Kidney (tissue), 14 donors: ENCODE results near the gene VASH2. TPM values are rescaled to one million over a fixed set of nuclear protein-coding genes. Genes with fewer than 3 reads are reported as not detected.
"Not testable (repeated sequence)": the region's sequence is repeated elsewhere in the genome, so short reads cannot be mapped to it uniquely, and the experiment has no call there.

Experiments
- DNase-seq, 5 donors: peaks; one replicate each; pipeline ENCODE4 v3.0.0-alpha.2; 2013 to 2020
- FAIRE-seq: peaks from 2 replicates; lab custom pipeline; 2012; peaks lifted over from hg19 to GRCh38; lab: Jason Lieb, UNC
- H3K27ac ChIP-seq, 2 donors: one replicate each; pipeline ENCODE4 v1.7.0; 2013; ENCODE audit warnings: low read depth in 2 of 2, low read length in 2 of 2, inconsistent platforms in 1 of 2
- H3K27me3 ChIP-seq: one replicate; pipeline ENCODE4 v1.7.1; 2013; ENCODE audit warnings: low read length, inconsistent platforms; ENCODE audit not compliant: control insufficient read depth, insufficient read depth
- H3K36me3 ChIP-seq, 3 donors: one replicate each; pipeline versions ENCODE4 v1.7.0 to v1.7.1; 2013; ENCODE audit warnings: low read length in 3 of 3, control low read depth in 1 of 3, inconsistent platforms in 1 of 3; ENCODE audit not compliant: insufficient read depth in 3 of 3, control insufficient read depth in 2 of 3
- H3K4me1 ChIP-seq, 3 donors: one replicate each; pipeline versions ENCODE4 v1.7.0 to v1.7.1; 2013; ENCODE audit warnings: low read length in 3 of 3, inconsistent platforms in 1 of 3, low read depth in 1 of 3; ENCODE audit not compliant: control insufficient read depth in 2 of 3, insufficient read depth in 2 of 3
- H3K4me3 ChIP-seq, 3 donors: one replicate each; pipeline versions ENCODE4 v1.7.0 to v1.8.1; 2013; ENCODE audit warnings: low read length in 3 of 3, control low read depth in 1 of 3, inconsistent platforms in 1 of 3
- H3K9ac ChIP-seq, 3 donors: one replicate each; pipeline versions ENCODE4 v1.7.0 to v1.7.1; 2013; ENCODE audit warnings: low read length in 3 of 3, control low read depth in 1 of 3, inconsistent platforms in 1 of 3
- H3K9me3 ChIP-seq, 3 donors: one replicate each; pipeline versions ENCODE4 v1.7.0 to v1.7.1; 2013; ENCODE audit warnings: low read length in 3 of 3, control low read depth in 1 of 3, inconsistent platforms in 1 of 3; ENCODE audit not compliant: control insufficient read depth in 2 of 3, insufficient read depth in 1 of 3
- intact Hi-C: fragments of 100-400 bp; cut with DNase I; formaldehyde crosslinking; loops from one replicate; pipeline ENCODE4 v1.11.1; 2022
- polyA plus RNA-seq: library from polyadenylated mRNA; stranded (reverse); fragments of 350-450 nt; fragmentation: Illumina TruSeq; extraction: RNeasy Lipid Tissue Mini Kit (QIAGEN cat#74804); gene quantifications from one replicate; pipeline ENCODE4 v1.2.3, GENCODE V29; 2014; ENCODE audit warnings: low read depth, low replicate concordance; ENCODE audit not compliant: insufficient read depth
- total RNA-seq: library from RNA; stranded (reverse); fragmentation: NEBNext Ultra II Directional; extraction: Animal tissue kit (Norgen Biotek cat#: 25700); gene quantifications from one replicate; pipeline ENCODE4 v1.2.1, GENCODE V29; 2021
- TF ChIP-seq, protein P1 (sequence below): IDR thresholded peaks from 3 replicates; pipeline ENCODE4 v1.5.1; 2012; ENCODE audit warnings: mild to moderate bottlenecking, moderate library complexity, borderline replicate concordance; ENCODE audit not compliant: insufficient read depth; ENCODE audit errors: extremely low read depth
- donor health status: control.
- donor health status: control.
- donor health status: control.
- donor health status: control.
- donor health status: control.
- donor health status: DM: yes; HTN: yes; CAD: no.
- donor health status: Normal renal cell carcinoma (clear cell type).

VASH2 gene
- total and polyA plus RNA-seq, 2 donors from 2014 or later, result 0.57 TPM; not detected in 1

DNA sequence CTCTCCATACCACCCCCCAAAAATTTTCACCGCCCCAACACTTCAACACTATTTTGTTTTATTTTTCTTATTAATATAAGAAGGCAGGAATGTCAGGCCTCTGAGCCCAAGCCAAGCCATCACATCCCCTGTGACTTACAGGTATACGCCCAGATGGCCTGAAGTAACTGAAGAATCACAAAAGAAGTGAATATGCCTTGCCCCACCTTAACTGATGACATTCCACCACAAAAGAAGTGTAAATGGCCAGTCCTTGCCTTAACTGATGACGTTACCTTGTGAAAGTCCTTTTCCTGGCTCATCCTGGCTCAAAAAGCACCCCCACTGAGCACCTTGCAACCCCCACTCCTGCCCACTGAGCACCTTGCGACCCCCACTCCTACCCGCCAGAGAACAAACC lies 36.2 kb upstream of the VASH2 start:
- H3K4me3 ChIP-seq, H3K9ac ChIP-seq, H3K27ac ChIP-seq, intact Hi-C loops, H3K36me3 ChIP-seq, H3K9me3 ChIP-seq, H3K4me1 ChIP-seq, FAIRE-seq, H3K27me3 ChIP-seq, DNase-seq: not testable (repeated sequence)

DNA sequence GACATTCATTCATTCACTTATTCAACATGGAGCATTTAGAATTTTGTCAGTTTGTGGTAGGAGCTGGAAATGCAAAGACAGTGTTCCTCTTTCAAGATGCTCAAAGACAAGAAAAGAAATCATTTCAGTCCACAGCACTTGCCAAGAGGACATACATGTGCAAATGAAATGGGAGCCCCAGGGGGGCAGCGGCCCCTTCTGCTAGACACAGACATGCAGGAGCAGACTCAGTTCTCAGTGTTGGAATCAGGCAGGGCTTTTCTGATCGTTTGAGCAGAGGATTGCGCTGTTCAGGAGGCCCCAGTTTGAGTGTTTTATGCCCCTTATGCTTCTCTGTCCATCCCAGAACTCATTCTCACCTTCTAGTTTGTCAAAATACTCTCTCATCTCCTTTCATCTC lies 35.6 kb upstream of the VASH2 start:
- no peaks in the 10 kb centered on the region for H3K27me3 ChIP-seq
- H3K9me3 ChIP-seq, result no peaks in the 10 kb centered on the region
- peaks cover 0 to 3% (median 0%) of the 10 kb centered on the region in 3 donors for H3K4me1 ChIP-seq
- H3K27ac ChIP-seq, result no peak overlapping the region
- TF ChIP-seq, protein P1, sequence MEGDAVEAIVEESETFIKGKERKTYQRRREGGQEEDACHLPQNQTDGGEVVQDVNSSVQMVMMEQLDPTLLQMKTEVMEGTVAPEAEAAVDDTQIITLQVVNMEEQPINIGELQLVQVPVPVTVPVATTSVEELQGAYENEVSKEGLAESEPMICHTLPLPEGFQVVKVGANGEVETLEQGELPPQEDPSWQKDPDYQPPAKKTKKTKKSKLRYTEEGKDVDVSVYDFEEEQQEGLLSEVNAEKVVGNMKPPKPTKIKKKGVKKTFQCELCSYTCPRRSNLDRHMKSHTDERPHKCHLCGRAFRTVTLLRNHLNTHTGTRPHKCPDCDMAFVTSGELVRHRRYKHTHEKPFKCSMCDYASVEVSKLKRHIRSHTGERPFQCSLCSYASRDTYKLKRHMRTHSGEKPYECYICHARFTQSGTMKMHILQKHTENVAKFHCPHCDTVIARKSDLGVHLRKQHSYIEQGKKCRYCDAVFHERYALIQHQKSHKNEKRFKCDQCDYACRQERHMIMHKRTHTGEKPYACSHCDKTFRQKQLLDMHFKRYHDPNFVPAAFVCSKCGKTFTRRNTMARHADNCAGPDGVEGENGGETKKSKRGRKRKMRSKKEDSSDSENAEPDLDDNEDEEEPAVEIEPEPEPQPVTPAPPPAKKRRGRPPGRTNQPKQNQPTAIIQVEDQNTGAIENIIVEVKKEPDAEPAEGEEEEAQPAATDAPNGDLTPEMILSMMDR, result no peak
- no peak for DNase-seq
- no peaks in the 10 kb centered on the region for H3K36me3 ChIP-seq
- FAIRE-seq, result no peak
- no peak overlapping the region for H3K9ac ChIP-seq
- H3K4me3 ChIP-seq, result no peak overlapping the region
- intact Hi-C loops, result no loop called here

DNA sequence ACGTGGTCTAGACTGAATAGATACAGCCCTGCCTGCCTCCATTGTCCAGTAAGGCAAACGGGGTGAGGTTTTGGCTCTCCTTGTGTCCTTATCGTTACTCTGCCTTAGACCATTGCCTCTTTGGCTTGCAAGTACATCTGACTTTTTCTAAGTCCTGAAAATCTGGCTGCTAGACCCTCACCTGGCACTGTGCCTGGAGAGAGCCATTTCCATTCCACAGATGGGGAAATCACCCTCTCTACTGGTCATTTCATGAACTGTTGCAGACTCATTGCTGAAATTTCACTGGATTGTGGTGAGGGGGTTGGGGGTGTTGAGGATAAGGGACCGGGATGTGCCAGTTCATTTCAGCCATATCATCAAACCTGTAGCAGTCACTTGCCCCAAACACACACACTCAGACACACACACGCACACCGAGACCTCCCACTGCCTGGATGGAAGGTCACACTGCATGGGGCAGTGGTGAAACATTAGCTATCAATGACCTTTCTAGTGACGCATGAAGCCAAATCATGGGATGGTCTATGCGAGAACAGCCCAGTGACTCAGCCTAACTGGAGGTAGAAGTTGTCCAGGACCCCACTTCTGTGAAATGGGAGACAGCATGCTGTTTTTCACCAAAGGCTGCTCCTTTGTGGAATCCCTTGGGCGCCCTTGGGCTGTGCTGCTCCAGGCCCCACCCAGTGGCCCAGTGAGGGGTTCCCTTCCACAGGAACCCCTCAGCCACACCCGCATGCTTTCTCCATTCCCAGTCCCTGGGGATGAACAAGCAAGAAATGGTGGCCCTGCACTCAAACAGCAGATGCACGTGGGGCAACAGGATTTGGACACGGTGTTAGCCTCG lies 34.9 kb upstream of the VASH2 start:
- Histone ChIP-seq H3K36me3 (no peaks in the 10 kb centered on the region), H3K9ac (peak overlapping the region in 1 of 3 donors; percentile 1), H3K9me3 (no peaks in the 10 kb centered on the region), H3K27me3 (no peaks in the 10 kb centered on the region), H3K4me1 (peaks cover 0 to 3% (median 0%) of the 10 kb centered on the region in 3 donors), H3K27ac (no peak overlapping the region), H3K4me3 (no peak overlapping the region)
- TF ChIP-seq, protein P1, result peak; percentile 51
- DNase-seq (peak in 3 of 5 donors; percentile 45 to 88 (median 56)), FAIRE-seq (no peak)
- intact Hi-C loops, result no loop called here

DNA sequence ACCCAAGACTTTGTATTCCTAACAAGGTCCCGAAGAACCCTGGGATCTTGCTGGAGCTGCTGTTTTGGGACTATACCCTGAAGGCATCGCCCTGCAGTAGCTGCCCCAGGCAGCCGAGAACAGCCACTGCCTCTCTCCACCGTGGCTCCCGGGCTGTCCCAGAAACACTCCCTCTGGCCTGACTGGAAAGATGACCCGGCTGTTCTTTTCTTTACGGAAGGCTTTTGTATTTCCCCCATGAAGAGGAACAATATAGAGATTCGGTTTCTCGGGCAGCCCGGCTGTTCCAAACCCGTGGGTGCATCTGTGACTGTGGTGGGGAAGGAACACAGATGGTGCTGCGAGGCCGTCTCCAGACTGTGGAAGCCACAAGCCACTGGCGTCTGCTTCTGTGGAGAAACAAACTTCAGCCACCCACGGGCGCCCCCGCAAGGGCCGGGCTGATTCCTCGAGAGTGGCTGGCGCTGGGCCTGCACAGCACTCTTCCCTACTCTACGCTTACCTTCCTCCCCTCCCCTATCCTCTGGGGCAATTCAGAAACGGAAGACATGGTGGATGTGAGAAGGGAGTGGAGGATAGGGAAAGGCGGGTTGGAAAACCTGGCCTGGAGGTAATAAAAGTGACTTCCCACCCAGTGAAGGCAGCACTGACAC lies 33.7 kb upstream of the VASH2 start:
- no peaks in the 10 kb centered on the region for H3K36me3 ChIP-seq
- TF ChIP-seq, protein P1, result no peak
- H3K4me3 ChIP-seq, result peak overlapping the region in 1 of 3 donors; percentile 21
- no peaks in the 10 kb centered on the region for H3K9me3 ChIP-seq
- no peak overlapping the region for H3K27ac ChIP-seq
- FAIRE-seq, result no peak
- peaks cover 0 to 3% (median 0%) of the 10 kb centered on the region in 3 donors for H3K4me1 ChIP-seq
- peak in 4 of 5 donors; percentile 59 to 87 (median 74) for DNase-seq
- no peak overlapping the region for H3K9ac ChIP-seq
- no peaks in the 10 kb centered on the region for H3K27me3 ChIP-seq
- intact Hi-C loops, result no loop called here
